OCI-LY1 (cell line): ENCODE results near the gene GRIK2.

Source experiments
- CTCF ChIP-seq: fragments of 200-600 bp; sonication (generic), shearing (Covaris generic); IDR thresholded peaks from 2 replicates; pipeline ENCODE4 v1.5.1; 2017; ENCODE audit warnings: mild to moderate bottlenecking, antibody characterized with exemption, low read length, moderate library complexity, mixed read lengths
- EZH2 ChIP-seq: fragments of 200-600 bp; sonication (generic), shearing (Covaris generic); IDR thresholded peaks from 2 replicates; pipeline ENCODE4 v1.8.0; 2017; ENCODE audit warnings: borderline replicate concordance, mixed run types, mild to moderate bottlenecking, antibody characterized with exemption, low read length, moderate library complexity, mixed read lengths

- TF ChIP-seq CTCF (no peak), EZH2 (no peak)
Observed at GRCh38 chr6:101486726-101487125, 93.2 kb downstream of the GRIK2 start.
